GM21786 (cell line): ENCODE measurements around the gene RASA3.

ENCODE experiments used
- ATAC-seq: cut with Tn5 transposase; IDR thresholded peaks from one replicate; pipeline ENCODE4 v1.9.1; 2021; ENCODE audit not compliant: unreplicated experiment

The RASA3 gene

DNA sequence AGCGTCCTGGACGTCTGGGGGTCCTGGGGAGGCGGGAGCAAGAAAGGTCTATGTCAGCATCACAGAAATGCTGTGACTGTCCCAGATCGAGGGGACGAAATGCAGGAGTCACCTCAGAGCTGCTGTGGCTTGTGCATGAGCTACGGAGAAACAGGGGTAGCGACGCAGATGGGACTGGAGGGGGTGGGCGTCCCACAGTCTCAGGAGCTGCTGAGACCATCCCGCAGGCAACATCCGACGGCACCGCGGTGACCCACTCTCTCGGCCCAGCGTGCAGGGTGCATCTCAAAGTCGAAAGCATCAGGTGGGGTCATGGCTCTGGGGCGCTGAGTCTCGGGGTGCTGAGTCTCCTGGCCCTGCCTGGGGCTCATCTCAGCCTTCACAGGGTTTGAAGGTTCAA is 121.2 kb downstream of the RASA3 start:
- no peak for ATAC-seq

DNA sequence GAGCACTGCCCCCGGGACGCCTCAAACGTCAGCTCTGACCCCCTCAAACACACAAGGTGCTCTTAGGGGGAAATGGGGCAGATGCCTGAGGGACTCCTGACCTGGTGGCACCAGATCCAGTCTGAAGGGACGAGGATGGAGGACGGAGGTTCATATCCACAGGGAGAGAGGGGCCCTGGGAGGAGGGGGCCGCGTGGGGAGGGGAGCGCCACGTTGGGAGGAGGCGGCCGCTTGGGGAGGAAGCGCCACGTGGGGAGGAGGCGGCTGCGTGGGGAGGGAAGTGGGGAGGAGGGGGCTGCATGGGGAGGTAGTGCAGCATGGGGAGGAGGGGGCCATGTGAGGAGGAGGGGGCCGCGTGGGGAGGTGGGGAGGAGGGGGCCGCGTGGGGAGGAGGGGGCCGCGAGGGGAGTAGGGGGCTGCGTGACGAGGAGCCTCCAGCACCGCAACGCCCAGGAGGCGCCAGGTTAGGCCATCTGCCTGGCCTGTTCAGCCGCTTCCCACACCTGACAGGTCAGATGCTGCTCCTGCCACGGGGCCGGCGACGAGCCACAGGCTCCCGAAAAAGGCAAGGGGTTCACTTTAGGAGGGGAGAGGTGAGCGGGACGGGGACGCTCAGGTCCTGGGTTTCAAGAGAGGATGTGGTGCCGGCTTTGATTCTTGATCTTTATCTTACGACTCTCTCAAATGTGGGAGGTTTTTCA is 121.9 kb downstream of the RASA3 start:
- ATAC-seq, result no peak

DNA sequence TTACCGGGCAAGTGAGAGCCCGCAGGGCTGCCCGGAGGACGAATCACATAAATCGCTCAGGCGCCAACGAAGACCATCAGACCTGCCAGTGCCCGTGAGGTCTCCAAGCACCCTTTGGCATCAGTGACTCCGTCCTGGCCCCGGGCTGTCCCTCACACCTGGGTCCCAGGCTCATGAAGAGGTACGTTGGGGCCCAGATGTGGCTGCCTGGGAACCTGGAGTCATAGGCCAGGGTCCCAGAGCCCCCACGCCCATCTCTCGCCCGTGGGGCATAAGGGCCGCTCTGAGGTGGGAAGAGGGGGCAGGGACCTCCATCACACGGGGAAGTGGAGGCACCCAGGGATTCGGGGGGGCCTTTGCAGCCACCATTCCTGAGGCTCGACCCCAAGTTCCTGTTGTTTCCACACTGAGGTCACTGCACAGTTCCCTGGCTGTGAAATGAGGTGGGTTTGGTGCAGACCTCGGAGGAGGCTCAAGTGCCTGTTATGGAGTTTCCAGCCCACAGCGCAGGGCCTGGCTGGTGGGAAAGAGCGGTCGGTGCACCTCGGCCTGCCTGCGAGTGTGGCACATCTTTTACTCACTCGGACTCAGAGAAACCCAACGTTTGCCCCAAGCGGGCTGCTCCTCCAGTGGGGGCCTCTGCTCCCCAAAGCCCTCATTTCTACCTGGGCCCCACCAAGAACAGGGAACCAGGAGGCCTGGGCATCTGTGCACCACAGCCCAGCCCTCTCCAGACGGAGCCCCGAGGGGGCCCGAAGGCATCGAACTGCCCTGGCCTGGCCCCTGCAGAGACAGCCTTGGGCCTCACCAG is 122.6 kb downstream of the RASA3 start:
- ATAC-seq, result no peak

DNA sequence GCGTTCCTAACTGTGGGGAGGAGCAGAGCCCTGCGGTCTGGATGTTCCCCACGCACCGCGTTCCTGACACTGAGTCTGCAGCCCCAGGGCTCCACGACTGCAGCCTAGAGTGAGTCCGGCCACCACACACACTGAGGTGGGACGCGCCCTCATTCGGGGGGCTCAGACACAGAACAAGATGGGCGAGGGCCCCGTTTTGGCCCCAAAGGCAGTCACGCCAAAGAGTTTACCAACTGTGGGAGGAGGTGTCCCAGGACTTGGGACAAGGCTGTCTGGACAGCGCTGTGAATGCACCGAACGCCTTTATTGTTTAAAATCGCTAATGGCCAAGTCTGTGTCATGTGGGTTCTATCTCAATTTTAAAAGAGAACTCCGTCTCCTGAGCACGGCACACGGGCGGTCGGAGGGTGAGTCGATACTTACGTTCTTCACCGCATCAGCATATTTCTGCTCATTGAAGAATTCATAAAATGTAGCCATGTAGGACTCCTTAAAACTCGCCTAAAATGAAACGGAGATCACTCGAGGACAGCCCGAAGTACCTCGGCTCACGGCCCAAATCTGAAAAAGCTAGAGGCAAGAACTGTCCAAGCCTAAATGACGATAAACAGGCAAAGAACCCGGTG is 123.3 kb downstream of the RASA3 start:
- ATAC-seq, result no peak

DNA sequence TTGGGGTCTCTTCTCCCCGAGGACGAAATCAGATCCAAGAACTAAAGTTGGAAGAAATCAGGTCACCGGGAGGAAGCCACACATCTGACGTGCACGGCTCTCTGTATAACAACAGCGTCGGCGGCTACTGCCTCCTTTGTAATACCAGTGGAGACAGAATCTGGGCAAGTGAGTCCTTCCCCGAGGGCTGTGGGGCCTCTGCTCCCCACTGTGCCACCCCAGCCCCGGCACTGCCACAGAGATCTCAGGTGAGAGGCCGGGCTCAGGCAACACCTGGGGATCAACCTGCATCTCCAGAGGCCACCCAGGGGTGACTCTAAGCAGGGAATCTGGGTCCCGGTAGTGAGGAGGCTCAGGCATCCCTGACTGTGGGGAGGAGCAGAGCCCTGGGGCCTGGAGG is 124.9 kb downstream of the RASA3 start:
- no peak for ATAC-seq

DNA sequence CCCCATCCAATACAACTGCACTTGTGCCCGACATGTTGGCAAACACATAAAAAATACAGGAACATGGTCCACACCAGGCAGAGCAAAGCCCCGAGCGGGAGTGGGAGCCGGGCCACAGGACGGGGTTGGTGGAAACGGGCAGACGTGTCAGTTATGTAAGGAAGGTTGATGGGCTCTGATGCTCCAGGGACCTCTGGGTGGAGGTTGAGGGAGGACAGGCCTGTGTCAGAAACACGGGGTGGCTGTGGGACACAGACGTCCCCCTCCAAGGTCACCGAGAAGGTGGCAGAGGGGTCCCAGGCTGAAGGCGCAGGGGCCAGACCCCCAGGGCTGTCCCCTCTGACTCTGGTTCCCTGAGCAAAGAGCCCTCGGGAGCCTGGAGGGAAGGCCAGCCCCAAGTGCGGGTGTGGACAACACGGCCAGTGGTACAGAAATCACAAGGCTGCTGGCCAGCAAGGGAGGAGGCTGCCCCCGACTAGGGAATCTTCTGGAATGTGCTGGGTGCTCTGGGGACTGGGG is 127.2 kb downstream of the RASA3 start:
- no peak for ATAC-seq

DNA sequence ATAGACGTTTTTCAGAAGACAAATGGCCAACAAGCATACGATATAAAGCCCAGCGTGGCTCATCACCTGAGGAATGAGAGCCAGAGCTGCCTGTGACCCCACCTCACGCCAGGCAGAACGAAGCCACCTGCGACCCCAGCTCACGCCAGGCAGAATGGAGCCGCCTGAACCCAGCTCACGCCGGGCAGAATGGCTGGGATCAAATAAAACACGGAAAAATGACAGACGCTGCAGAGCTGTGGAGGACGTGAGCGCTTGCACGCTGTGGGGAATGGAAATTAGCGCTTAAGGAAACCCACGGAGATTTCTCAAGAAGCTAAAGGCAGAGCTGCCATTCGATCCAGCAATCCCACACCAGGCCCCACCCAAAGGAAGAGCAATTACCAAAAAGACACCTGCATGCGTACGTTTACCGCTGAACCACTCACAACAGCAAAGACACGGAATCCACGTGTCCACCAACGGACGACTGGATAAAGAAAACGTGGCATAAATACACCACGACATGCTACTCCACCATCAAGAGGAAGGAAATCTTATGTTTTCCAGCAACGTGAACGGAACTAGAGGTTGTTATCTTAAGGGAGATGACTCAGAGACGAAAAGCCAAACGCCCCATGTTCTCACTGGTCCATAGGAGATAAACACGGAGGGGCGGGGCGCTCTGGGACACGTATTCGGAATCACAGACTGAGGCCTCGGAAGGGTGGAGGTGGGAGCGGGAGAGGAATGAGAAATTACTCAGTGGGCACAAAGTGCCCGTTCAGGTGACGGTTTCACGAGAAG is 127.8 kb downstream of the RASA3 start:
- no peak for ATAC-seq

DNA sequence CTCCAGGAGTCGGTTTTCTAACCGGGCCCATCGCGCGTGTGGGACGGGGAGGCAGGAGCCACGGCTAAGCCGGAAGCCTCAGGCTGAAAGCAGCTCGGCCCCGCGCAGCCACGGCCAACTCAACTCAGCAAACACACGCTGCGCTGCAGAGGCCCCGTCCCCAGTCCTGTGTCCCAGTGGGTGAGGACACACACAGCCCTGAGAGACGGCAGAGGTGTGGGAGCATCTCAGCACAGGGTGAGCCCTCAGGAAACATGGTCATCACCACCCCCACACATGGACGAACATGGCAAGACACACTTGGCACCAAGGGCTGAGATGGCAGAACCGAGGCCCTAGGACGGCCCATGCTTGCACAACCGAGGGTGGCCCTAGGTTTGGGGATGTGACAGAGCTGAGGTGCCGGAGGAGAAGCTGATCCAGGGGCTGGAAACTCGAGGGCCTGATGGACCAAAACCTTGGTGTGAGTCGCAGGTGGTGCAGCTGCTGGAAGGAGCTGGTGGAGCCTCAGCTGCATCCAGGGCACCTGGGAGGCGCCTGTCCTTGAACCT is 129.6 kb downstream of the RASA3 start:
- ATAC-seq, result no peak

DNA sequence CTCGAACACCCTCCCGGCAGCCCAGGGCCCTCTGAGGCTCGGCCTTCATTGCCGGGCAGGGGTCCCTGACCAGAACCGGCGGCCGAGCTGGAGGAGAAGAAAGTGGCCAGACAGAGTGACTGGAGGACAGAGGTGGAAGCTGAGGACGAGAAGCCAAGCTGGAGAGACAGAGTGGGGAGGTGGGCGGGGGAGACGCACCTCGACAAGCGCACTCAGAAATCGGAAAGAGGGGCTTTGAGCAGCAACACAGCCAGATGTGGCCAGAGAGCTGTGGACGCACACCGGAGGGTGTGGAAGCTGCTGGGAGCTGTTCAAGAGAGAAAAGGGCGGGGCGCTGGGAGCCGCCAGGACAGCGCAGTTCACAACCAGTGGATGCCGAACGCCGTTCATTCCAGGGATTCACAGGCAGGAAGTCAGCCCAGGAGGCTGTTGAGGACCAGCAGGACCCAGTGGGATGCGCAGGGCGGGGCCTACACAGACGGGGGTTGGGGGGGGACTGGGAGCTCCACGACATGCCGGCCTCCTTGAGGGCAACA is 130.3 kb downstream of the RASA3 start:
- ATAC-seq, result no peak

DNA sequence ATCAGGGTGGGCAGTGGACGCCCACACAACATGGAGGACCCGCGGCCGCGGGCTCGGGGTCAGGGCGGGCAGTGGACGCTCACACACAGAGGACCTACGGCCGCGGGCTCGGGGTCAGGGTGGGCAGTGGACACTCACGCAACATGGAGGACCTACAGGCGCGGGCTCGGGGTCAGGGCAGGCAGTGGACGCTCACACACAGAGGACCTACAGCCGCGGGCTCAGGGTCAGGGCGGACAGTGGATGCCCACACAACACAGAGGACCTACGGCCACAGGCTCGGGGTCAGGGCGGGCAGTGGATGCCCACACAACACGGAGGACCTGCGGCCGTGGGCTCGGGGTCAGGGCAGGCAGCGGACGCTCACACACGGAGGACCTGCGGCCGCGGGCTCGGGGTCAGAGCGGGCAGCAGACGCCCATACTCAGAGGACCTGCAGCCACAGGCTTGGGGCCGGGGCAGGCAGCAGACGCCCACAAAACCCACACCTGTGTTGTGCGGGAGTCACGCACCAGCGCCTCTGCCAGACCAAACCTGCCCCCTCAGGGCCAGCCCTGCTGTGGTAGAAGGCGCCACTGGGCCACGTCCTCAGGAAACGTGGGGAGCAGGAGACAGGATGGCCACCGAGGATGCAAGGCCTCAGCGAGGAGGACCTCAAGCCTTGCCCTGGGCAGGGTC is 131.0 kb downstream of the RASA3 start:
- no peak for ATAC-seq

DNA sequence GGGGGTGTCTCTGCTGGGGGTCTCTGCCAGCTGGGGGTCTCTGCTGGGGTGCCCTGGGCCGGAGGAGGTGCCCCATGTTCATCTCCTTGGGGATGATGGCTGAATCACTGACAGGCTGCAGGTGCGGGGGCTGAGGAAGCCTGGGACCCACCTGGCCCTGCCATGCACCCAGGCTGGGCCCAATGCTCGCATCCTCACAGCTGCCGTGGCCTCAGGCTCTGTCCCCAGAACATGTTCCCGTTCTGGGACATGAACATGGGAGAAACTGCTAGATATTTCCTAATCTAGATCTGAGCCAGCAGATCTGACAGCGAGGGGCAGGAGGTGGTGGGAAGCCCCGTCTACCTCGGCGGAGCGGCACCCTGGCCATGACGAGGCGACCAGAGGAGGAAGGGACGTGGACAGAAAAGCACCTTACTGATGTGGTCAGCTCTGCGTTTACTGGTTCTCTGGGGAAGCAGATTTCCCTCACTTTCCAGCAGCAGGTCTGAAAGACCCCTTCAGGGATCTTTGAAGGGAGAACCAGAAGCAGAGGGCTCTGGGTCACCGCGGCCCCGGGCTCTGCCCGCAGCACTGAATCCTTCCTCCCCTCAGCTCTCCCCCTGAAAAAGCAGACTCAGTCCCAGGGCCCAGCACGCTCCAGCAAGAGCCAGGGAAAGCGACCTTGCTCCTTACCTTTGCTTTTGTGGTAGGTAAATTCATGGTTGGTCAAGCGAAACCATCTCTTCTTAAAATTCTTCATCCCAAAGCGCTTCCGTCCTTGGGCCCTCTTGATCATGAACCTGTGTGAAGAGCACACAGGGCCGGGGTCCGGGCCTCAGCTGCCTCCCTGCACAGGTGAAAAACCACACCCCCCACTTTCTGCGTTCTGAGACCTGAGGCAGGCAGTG is 132.0 kb downstream of the RASA3 start:
- no peak for ATAC-seq

DNA sequence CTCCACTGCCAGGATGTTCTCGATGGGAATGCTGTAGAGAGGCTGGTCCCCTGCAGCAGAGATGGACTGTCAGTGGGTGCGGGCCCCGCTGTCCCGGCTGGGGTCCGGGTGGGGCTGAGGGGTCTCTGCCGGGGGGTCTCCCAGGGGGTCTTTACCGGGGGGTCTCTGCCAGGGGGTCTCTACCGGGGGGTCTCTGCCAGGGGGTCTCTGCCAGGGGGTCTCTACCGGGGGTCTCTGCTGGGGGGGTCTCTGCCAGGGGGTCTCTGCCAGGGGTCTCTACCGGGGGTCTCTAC is 132.9 kb downstream of the RASA3 start:
- no peak for ATAC-seq

DNA sequence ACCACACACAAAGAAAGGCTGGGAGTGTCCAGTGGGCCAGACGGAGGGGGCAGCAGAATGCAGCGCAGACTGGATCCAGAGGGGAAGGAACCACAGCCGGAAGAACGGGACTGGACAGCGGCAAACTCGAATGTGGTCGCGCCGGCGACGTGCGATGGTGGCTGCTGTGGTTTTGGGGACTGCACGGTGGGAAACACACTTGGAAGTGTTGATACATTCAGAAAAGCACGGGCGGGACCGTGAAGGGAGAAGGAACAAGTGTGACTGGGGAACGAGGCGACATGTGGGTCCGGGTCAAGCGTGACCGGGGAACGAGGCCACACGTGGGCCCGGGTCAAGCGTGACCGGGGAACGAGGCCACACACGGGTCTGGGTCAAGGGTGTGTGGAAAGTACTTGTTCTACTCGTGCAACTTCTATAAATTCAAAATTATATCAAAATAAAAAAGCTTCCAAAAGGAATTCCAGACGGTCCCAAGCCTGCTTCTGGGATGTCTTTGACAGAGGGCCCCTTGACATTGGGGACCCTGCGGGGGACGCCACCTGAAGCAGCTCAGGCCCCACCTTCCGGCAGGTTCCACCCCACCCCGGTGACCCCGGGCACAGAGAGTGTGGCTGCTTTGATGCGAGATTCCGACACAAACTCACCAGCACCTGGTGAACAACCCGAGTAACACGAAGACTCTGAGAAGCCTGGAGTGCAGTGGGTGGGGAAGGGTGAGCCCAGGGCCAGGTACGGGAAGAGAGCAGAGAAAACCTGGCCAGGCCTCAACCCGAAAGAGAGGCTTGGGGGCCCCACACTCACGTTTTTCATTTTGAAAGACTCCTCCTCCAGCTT is 133.4 kb downstream of the RASA3 start:
- no peak for ATAC-seq

DNA sequence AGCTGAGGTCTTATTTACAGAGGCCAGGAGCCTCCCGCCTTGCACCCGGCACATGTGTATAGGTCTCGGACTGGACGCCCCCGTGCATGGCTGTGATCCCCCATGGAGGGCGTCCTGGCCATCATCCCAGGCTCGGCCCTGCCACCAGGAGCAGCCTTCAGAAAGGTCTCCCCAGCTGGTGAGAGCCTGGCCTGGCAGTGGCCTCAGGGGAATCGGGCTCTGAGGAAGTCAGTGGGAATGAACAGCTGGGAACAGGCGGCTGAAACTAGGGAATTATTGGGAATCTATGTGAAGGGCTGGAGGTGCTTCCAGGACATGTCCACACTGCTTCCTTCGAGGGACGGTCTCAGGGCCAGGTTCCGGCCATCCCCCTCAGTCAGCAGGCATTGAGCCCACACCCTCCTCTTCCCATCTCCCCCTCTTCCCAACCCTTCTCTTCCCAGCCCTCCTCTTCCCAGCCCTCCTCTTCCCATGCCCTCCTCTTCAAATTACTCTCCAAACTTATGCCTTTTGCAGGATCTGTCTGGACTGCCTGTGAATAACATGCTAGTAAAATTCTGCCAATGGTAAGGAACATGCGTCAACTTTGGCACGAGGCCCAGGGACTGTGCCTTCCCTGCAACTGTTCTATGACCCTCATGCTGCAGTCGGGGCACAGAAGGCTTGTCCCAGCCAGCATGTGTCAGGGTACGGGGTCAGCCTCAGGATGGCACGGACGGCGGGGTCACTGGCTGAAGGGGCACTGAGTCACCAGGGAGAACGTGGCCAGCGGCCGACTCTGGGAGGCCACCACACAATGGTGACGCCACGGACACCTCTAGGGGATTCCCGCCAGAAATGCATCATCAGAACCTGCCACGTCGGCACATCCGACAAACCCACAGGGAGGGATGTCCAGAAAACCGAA is 134.3 kb downstream of the RASA3 start:
- no peak for ATAC-seq

DNA sequence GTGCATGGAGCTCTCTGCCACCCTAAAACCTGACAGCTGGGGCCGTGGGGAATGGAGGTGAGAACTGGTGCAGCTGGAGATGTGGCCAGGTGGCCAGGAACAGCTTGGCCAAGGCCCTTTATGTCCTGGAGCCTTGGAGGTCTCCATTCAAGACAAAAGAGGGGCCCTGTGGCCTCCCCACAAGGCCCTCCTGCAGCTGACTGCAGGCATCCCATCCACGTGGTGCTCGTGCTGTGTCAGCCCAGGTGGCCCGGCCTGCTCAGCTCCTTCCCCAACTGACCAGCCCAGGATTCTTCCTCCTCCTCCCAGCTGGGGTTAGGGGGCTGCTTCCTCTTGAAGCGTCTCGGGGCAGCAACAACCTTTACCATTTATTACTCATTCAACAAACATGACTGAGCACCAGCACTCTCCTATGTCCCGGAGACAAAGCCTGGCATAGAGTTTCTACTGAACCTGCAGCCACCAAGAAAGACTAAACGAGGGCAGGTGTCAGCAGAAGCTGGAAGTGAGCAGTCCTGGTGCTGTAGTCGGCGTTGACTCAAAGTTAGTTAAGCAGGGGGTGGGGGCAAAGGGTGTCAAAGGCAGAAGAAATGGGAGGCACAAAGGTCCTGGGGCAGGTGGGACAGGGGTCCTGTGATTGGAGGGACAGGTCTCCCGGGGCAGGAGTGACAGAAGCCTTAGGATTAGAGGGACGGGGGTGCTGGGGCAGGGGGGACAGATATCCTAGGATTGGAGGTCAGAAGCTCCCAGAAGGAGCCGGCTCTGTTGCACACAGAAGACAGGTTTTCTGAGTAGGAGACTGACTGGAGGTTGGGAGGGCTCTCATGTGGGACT is 135.3 kb downstream of the RASA3 start:
- ATAC-seq, result no peak
